ENCODE measurements around the gene BCAP29. TPM values are rescaled to one million over a fixed set of nuclear protein-coding genes. Genes with fewer than 3 reads are reported as not detected.

BCAP29 gene
- total RNA-seq, 2 experiments from 2014 or later: 11.0 to 11.7 TPM

GRCh38 chr7:107599262-107599661 is 19.2 kb downstream of the BCAP29 start:
- ChIA-PET POLR2A (interaction anchor here (1.0 kb wide), 1 partner anchor 36 kb away, joined by 3 read pairs; no protein-coding TSS in a partner anchor), CTCF (no interaction called here)
- Histone ChIP-seq H3K36me3 (ENCODE audit: insufficient read depth, low read length) (peaks cover 11% of the 10 kb centered on the region), H3K4me3 (ENCODE audit: low read length) (no peak overlapping the region), H3K27me3 (ENCODE audit: control insufficient read depth in 1 of 2, insufficient read depth in 2 of 2, low read length in 2 of 2) (no peaks in the 10 kb centered on the region), H3K27ac (ENCODE audit: low read depth in 1 of 2, low read length in 2 of 2) (no peak overlapping the region), H3K4me1 (ENCODE audit: insufficient read depth, low read length) (no peaks in the 10 kb centered on the region), H3K9me3 (ENCODE audit: control insufficient read depth in 1 of 2, insufficient read depth in 1 of 2, low read length in 2 of 2) (no peaks in the 10 kb centered on the region)
- DNase-seq: no peak
- intact Hi-C loops (cut with DNase I, micrococcal nuclease): no loop called here
- Mint-ChIP-seq H3K27me3 (no peaks in the 10 kb centered on the region), H3K4me3 (no peak overlapping the region), H3K4me1 (ENCODE audit: low read depth) (no peaks in the 10 kb centered on the region), H3K36me3 (ENCODE audit: low read depth) (peaks cover 52% of the 10 kb centered on the region), H3K27ac (no peak overlapping the region), H3K9me3 (no peaks in the 10 kb centered on the region)
- no peak for ATAC-seq (ENCODE audit: poor library complexity)
- TF ChIP-seq CTCF (IDR thresholded peaks at IDR 0.05): no peak

GRCh38 chr7:107600816-107601215 is 20.8 kb downstream of the BCAP29 start:
- Mint-ChIP-seq H3K4me3 (no peak overlapping the region), H3K36me3 (ENCODE audit: low read depth) (peaks cover 48% of the 10 kb centered on the region), H3K27me3 (no peaks in the 10 kb centered on the region), H3K9me3 (no peaks in the 10 kb centered on the region), H3K4me1 (ENCODE audit: low read depth) (no peaks in the 10 kb centered on the region), H3K27ac (no peak overlapping the region)
- POLR2A ChIA-PET: no interaction called here
- H3K27me3 ChIP-seq (ENCODE audit: control insufficient read depth in 1 of 2, insufficient read depth in 2 of 2, low read length in 2 of 2): no peaks in the 10 kb centered on the region
- H3K9me3 ChIP-seq (ENCODE audit: control insufficient read depth in 1 of 2, insufficient read depth in 1 of 2, low read length in 2 of 2): no peaks in the 10 kb centered on the region
- intact Hi-C loops (cut with DNase I, micrococcal nuclease): no loop called here
- no peaks in the 10 kb centered on the region for H3K4me1 ChIP-seq (ENCODE audit: insufficient read depth, low read length)
- no peak for TF ChIP-seq CTCF (IDR thresholded peaks at IDR 0.05)
- peaks cover 3% of the 10 kb centered on the region for H3K36me3 ChIP-seq (ENCODE audit: insufficient read depth, low read length)
- H3K4me3 ChIP-seq (ENCODE audit: low read length): no peak overlapping the region
- H3K27ac ChIP-seq (ENCODE audit: low read depth in 1 of 2, low read length in 2 of 2): no peak overlapping the region
- no peak for ATAC-seq (ENCODE audit: poor library complexity)
- no peak for DNase-seq
- CTCF ChIA-PET: interaction anchor here (0.5 kb wide), 1 partner anchor 94 kb away, joined by 3 read pairs; no protein-coding TSS in a partner anchor

GRCh38 chr7:107605218-107605815 is 25.3 kb downstream of the BCAP29 start:
- H3K9me3 Mint-ChIP-seq: no peaks in the 10 kb centered on the region
- ChIA-PET CTCF (interaction anchor here (1.1 kb wide), 1 partner anchor 18 kb away, joined by 3 read pairs; no protein-coding TSS in a partner anchor), POLR2A (interaction anchor here (0.7 kb wide), 1 partner anchor 10 kb away, joined by 3 read pairs; no protein-coding TSS in a partner anchor)
- H3K4me3 Mint-ChIP-seq: no peak overlapping the region
- peaks cover 35% of the 10 kb centered on the region for H3K36me3 Mint-ChIP-seq (ENCODE audit: low read depth)
- Histone ChIP-seq H3K9me3 (ENCODE audit: control insufficient read depth in 1 of 2, insufficient read depth in 1 of 2, low read length in 2 of 2) (no peaks in the 10 kb centered on the region), H3K27me3 (ENCODE audit: control insufficient read depth in 1 of 2, insufficient read depth in 2 of 2, low read length in 2 of 2) (no peaks in the 10 kb centered on the region), H3K4me1 (ENCODE audit: insufficient read depth, low read length) (no peaks in the 10 kb centered on the region), H3K27ac (ENCODE audit: low read depth in 1 of 2, low read length in 2 of 2) (no peak overlapping the region), H3K4me3 (ENCODE audit: low read length) (no peak overlapping the region), H3K36me3 (ENCODE audit: insufficient read depth, low read length) (peaks cover 6% of the 10 kb centered on the region)
- no peak for TF ChIP-seq CTCF (IDR thresholded peaks at IDR 0.05)
- intact Hi-C loops (cut with DNase I, micrococcal nuclease): no loop called here
- no peaks in the 10 kb centered on the region for H3K4me1 Mint-ChIP-seq (ENCODE audit: low read depth)
- no peaks in the 10 kb centered on the region for H3K27me3 Mint-ChIP-seq
- no peak overlapping the region for H3K27ac Mint-ChIP-seq
- DNase-seq (no peak), ATAC-seq (ENCODE audit: poor library complexity) (no peak)
